H1 (cell line): ENCODE measurements around the gene RREB1. TPM values are rescaled to one million over a fixed set of nuclear protein-coding genes. Genes with fewer than 3 reads are reported as not detected.

Experiments used
- CEBPB ChIP-seq: IDR thresholded peaks from 2 replicates; pipeline ENCODE4 v1.6.1; 2012; ENCODE audit warnings: low read depth, low read length
- USF2 ChIP-seq: IDR thresholded peaks from 2 replicates; pipeline ENCODE4 v1.6.1; 2011; ENCODE audit warnings: low read length, improper control_type of control experiment
- polyA plus RNA-seq, 7 experiments: library from polyadenylated mRNA; depleted of rRNA in 3 of 7; stranded (reverse) in 5 of 7; unstranded in 2 of 7; fragments of >200 nt in 5 of 7; fragments of 200-250 nt in 2 of 7; gene quantifications; 1 replicate in 5 of 7; 2 replicates in 1 of 7; 4 replicates in 1 of 7; pipeline versions ENCODE4 v1.2.1 to v1.2.3, GENCODE V29; 2011 to 2013; ENCODE audit warnings: missing spikeins in 2 of 7, mixed read lengths in 2 of 7
- total RNA-seq: library from RNA; stranded (reverse); fragmentation: NEBNext Ultra II Directional; extraction: Animal tissue kit (Norgen Biotek cat#: 25700); gene quantifications from 2 replicates; pipeline ENCODE4 v1.2.1, GENCODE V29; 2021

Gene RREB1
- total and polyA plus RNA-seq, 2 of the 8 experiments (the other 6 are each of a cell fraction or from before 2014, with no cell fraction given) = 3.9 to 34.7 TPM

- TF ChIP-seq USF2 (no peak), CEBPB (no peak)
Observed at GRCh38 chr6:7087066-7087465, 20.7 kb upstream of the RREB1 start (continued).
